Subcutaneous preadipocyte (primary cell): Measurements from ENCODE around the gene ALG5. TPM values are rescaled to one million over a fixed set of nuclear protein-coding genes. Genes with fewer than 3 reads are reported as not detected.

Experiments used
- total RNA-seq: library from RNA; depleted of rRNA; stranded (reverse); fragments of >200 nt; gene quantifications from 2 replicates; pipeline ENCODE4 v1.2.3, GENCODE V29; 2012

ALG5 gene
- total RNA-seq, result 32.1 and 42.3 TPM in 2 replicates

GRCh38 chr13:36999054-36999714 lies at the start of gene ALG5:
Gene ALG5, minus strand, starts transcription at chr13:36999340. Its CDS starts 40 bp downstream, at chr13:36999300.

GRCh38 chr13:36919833-36920615 lies 79.1 kb downstream of the ALG5 start, which contains the start of gene SMAD9:
Gene SMAD9, minus strand, starts transcription at chr13:36920238. Its CDS starts 40,549 bp downstream, at chr13:36879689.

Other genes with a start within 250 kb of the ALG5 start
- 1.1 and 1.8 TPM in 2 replicates for gene RFXAP, start 180.1 kb downstream of the ALG5 start, total RNA-seq
- 1.8 and 2.2 TPM in 2 replicates for gene SMAD9, start 79.1 kb downstream of the ALG5 start, total RNA-seq
- gene EXOSC8, start 1.4 kb upstream of the ALG5 start, total RNA-seq, result 40.4 and 42.8 TPM in 2 replicates
- gene SUPT20H, start 60.3 kb upstream of the ALG5 start, total RNA-seq, result 32.0 and 50.8 TPM in 2 replicates
- gene CSNK1A1L, start 106.3 kb upstream of the ALG5 start, total RNA-seq, result not detected in 2 replicates